GM12878 (cell line): Measurements from ENCODE around the gene MDM1.

Source experiments
- ATF2 ChIP-seq: IDR thresholded peaks from 2 replicates; pipeline ENCODE4 v1.6.1; 2012; ENCODE audit warnings: low read length, inconsistent platforms
- CEBPB ChIP-seq, 2 experiments: fragments of 150-350 bp in 1 of 2; IDR thresholded peaks; 2 replicates each; pipeline ENCODE4 v1.6.1; 2012 to 2014; ENCODE audit warnings: low read depth in 2 of 2, low read length in 2 of 2, borderline replicate concordance in 1 of 2, inconsistent platforms in 1 of 2
- EP300 ChIP-seq, 2 experiments: fragments of 150-350 bp in 1 of 2; IDR thresholded peaks; 2 replicates each; pipeline ENCODE4 v1.6.1; 2011 to 2012; ENCODE audit warnings: low read depth in 2 of 2, low read length in 2 of 2, borderline replicate concordance in 1 of 2, improper control_type of control experiment in 1 of 2, inconsistent platforms in 1 of 2; ENCODE audit not compliant: control insufficient read depth in 1 of 2
- GABPA ChIP-seq: IDR thresholded peaks from 2 replicates; pipeline ENCODE4 v1.6.1; 2014; ENCODE audit warnings: antibody characterized with exemption, low read depth, mild to moderate bottlenecking, inconsistent platforms
- PML ChIP-seq: IDR thresholded peaks from 2 replicates; pipeline ENCODE4 v1.6.1; 2012; ENCODE audit warnings: low read length, inconsistent platforms
- POLR2A ChIP-seq: IDR thresholded peaks from 2 replicates; pipeline ENCODE4 v1.6.1; 2011; ENCODE audit warnings: low read depth, mild to moderate bottlenecking, low read length
- POLR2AphosphoS5 ChIP-seq: IDR thresholded peaks from 2 replicates; pipeline ENCODE4 v1.6.1; 2011; ENCODE audit warnings: mild to moderate bottlenecking, low read length, inconsistent platforms
- SIN3A ChIP-seq: IDR thresholded peaks from 2 replicates; pipeline ENCODE4 v1.6.1; 2012; ENCODE audit warnings: low read depth, low read length, improper control_type of control experiment
- TCF12 ChIP-seq: IDR thresholded peaks from 2 replicates; pipeline ENCODE4 v1.6.1; 2011; ENCODE audit warnings: low read depth, mild to moderate bottlenecking, low read length
- TCF3 ChIP-seq: IDR thresholded peaks from 2 replicates; pipeline ENCODE4 v1.6.1; 2012; ENCODE audit warnings: low read depth, mild to moderate bottlenecking, low read length, borderline replicate concordance; ENCODE audit not compliant: insufficient read depth
- TF ChIP-seq, protein P1 (sequence below): fragments of 450-650 bp; IDR thresholded peaks from 2 replicates; pipeline ENCODE4 v1.6.1; 2017; ENCODE audit warnings: mild to moderate bottlenecking, moderate library complexity
- TF ChIP-seq, protein P2 (sequence below): IDR thresholded peaks from 2 replicates; pipeline ENCODE4 v1.6.1; 2012; ENCODE audit warnings: low read depth, low read length, improper control_type of control experiment

DNA sequence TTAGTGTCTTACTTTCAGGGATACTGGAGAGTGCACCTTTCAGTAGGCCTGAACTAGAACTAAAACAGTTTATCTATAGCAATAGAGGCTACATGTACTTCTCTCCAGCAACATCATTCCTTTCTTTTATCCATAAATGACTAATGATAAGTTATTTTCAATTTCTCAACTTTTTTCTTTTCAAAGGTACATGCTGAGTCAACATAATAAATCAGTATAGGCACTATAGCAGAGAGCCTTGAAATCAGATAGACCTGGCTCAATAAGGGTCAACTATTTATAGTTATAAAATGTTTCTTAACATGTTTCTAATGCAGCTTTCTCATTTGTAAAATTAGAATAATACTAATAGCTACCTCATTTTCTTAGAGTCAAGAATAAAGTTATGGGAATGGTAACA is 84.4 kb downstream of the MDM1 start:
- TF ChIP-seq TCF3, result no peak
- TF ChIP-seq ATF2, result no peak
- TF ChIP-seq, protein P1, sequence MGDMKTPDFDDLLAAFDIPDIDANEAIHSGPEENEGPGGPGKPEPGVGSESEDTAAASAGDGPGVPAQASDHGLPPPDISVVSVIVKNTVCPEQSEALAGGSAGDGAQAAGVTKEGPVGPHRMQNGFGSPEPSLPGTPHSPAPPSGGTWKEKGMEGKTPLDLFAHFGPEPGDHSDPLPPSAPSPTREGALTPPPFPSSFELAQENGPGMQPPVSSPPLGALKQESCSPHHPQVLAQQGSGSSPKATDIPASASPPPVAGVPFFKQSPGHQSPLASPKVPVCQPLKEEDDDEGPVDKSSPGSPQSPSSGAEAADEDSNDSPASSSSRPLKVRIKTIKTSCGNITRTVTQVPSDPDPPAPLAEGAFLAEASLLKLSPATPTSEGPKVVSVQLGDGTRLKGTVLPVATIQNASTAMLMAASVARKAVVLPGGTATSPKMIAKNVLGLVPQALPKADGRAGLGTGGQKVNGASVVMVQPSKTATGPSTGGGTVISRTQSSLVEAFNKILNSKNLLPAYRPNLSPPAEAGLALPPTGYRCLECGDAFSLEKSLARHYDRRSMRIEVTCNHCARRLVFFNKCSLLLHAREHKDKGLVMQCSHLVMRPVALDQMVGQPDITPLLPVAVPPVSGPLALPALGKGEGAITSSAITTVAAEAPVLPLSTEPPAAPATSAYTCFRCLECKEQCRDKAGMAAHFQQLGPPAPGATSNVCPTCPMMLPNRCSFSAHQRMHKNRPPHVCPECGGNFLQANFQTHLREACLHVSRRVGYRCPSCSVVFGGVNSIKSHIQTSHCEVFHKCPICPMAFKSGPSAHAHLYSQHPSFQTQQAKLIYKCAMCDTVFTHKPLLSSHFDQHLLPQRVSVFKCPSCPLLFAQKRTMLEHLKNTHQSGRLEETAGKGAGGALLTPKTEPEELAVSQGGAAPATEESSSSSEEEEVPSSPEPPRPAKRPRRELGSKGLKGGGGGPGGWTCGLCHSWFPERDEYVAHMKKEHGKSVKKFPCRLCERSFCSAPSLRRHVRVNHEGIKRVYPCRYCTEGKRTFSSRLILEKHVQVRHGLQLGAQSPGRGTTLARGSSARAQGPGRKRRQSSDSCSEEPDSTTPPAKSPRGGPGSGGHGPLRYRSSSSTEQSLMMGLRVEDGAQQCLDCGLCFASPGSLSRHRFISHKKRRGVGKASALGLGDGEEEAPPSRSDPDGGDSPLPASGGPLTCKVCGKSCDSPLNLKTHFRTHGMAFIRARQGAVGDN, result no peak
- TF ChIP-seq CEBPB (IDR thresholded peaks at IDR 0.05; ENCODE audit: borderline replicate concordance in 1 of 2, low read depth in 2 of 2, low read length in 2 of 2), result no peak
- no peak for TF ChIP-seq POLR2AphosphoS5
- no peak for TF ChIP-seq EP300 (IDR thresholded peaks at IDR 0.05; ENCODE audit: borderline replicate concordance in 1 of 2, control insufficient read depth in 1 of 2, low read depth in 2 of 2, low read length in 2 of 2)
- no peak for TF ChIP-seq POLR2A
- no peak for TF ChIP-seq SIN3A
- TF ChIP-seq GABPA, result no peak
- TF ChIP-seq PML, result no peak
- TF ChIP-seq TCF12, result no peak
- TF ChIP-seq, protein P2, sequence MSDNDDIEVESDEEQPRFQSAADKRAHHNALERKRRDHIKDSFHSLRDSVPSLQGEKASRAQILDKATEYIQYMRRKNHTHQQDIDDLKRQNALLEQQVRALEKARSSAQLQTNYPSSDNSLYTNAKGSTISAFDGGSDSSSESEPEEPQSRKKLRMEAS, result no peak
